ENCODE measurements around the gene KAT5. TPM values are rescaled to one million over a fixed set of nuclear protein-coding genes. Genes with fewer than 3 reads are reported as not detected.

KAT5 gene
- total and polyA plus RNA-seq, 2 of the 13 experiments (the other 11 are each of a cell fraction or from before 2014, with no cell fraction given) = 35.2 to 48.3 TPM

DNA sequence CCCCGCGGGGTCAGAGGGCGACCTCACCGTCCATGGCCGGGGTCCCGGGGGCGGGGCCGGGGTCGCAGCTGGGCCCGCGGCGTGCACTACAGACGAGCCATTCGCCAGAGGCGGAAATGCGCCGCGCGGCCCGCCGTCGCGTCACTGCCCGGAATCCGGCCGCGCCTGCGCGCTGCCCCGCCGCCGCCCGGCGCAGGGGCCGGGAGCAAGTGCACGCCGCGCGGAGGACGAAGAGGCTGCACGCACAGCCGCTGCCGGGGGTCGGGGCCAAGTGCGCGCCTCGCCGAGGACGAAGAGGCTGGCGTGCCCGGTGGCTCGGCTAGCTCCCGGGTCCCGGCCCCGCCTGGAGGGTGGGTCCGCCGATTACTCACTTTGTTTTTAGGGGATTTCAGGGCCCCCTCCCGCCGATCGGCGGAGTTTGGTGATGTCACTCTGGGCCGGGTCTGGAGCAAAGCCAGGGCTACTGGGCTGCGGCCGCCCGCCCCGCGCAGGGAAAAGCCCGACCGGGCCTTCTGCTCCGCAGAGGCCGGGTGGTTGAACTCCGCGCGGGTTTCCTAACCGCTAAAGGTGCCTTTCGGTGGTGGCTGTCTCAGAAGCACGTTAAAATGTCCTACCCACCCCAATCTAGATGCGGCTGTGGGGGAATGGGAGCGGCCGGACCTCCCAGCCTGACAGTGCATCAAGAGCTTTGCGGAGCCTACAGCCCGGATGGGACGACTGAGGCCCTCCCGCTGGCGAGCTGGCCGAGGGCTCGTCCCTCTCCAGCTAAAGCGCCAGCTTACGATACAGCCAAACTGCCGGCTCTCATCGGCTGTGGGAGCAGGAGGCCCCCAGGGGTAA is 49.0 kb upstream of the KAT5 start, which contains the start of gene RELA (continued):
- TF ChIP-seq MXD4 (CRISPR knock-in tag; IDR thresholded peaks at IDR 0.05) (no peak; the same call in 1 of the 2 replicates), GABPA (IDR thresholded peaks at IDR 0.05; ENCODE audit: low read depth, low read length) (peak; percentile 69), GABPA (CRISPR knock-in tag; IDR thresholded peaks at IDR 0.05; ENCODE audit: low read depth) (peak; percentile 28; the same call in 1 of the 2 replicates), ZNF878 (CRISPR knock-in tag; IDR thresholded peaks at IDR 0.05) (no peak), ZNF503 (CRISPR knock-in tag; IDR thresholded peaks at IDR 0.05) (no peak)

DNA sequence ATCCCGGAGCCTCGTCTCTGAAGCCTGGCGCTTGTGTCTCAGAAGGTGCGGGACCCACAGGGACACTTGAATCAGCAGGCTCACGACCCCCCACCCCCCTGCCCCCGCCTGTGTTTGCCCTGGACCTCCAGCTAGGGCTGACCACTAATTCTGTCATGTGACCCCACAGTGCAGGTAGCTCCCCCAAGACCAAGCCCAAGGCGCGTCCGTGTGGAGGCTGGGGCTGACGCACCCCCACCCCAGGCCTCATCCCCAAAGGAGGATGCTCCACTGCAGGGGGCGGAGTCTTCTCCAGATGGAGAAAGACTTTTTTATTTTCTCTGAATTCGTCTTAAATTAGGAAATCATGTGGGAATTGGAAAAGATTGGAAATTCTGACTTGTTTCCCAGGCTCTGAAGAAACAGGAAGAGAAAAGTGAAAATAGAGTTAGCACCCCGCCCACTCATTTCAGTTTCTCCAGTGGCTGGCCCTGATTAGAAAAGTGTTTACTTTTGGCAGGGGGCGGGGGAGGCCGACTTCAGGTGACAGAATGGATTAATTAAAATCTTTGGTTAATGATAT is 48.3 kb upstream of the KAT5 start:
- Histone ChIP-seq H3K79me2 (ENCODE audit: insufficient read depth, low read length) (peaks cover 14% of the 10 kb centered on the region), H3K4me3 (replicated peaks in 1 of 3; ENCODE audit: insufficient read depth in 1 of 3, low read depth in 2 of 3, low read length in 3 of 3) (peak overlapping the region; percentile 71 to 94 (median 81)), H4K20me1 (ENCODE audit: insufficient read depth, low read length) (peaks cover 4% of the 10 kb centered on the region; the same call in 1 of the 2 replicates), H3K9ac (ENCODE audit: insufficient read depth, low read depth, low read length) (peak overlapping the region; percentile 91), H3K27ac (ENCODE audit: extremely low read length, insufficient read depth, low read length) (peak overlapping the region; percentile 86), H3K4me2 (ENCODE audit: low read depth, low read length) (peak overlapping the region; percentile 87), H3K27me3 (ENCODE audit: control insufficient read depth in 1 of 2, insufficient read depth in 2 of 2, low read length in 2 of 2) (no peaks in the 10 kb centered on the region; a peak in 1 of 5 replicates), H2AFZ (ENCODE audit: low read length) (no peak overlapping the region), H3K9me3 (ENCODE audit: low read length) (no peaks in the 10 kb centered on the region), H3K36me3 (replicated peaks in 1 of 2; ENCODE audit: control insufficient read depth in 1 of 2, insufficient read depth in 2 of 2, low read length in 2 of 2) (peaks cover 13 to 17% of the 10 kb centered on the region in 2 experiments), H3K4me1 (ENCODE audit: insufficient read depth, low read length) (peaks cover 10% of the 10 kb centered on the region)
- 5% methylated on average over 9 of the region's 15 CpGs for WGBS (ENCODE audit: low lambda C conversion rate)
- CTCF ChIA-PET (ENCODE audit: low intra/inter-chr PET ratio, low total read pairs) = no interaction called here
- FAIRE-seq = no peak
- POLR2A ChIA-PET = interaction anchor here (1.0 to 3.6 kb wide), 14 partner anchors 9 to 224 kb away, joined by 3 to 57 read pairs (median 4); partner anchors contain the start of genes CFL1, FIBP, KAT5 and MUS81
- in situ Hi-C loops (cut with HindIII; ENCODE audit: extremely low pct_ligation_motif_present, low pct_unique_long_range_greater_than_20kb) (no loop called here), intact Hi-C loops (cut with micrococcal nuclease; ENCODE audit: unreplicated experiment) (no loop called here)
- BruUV-seq (replicated peaks) = no TSS peak
- DNase-seq (ENCODE audit: low spot score) = no peak
- ATAC-seq = peak; percentile 17
- TF ChIP-seq PBX3 (CRISPR knock-in tag; IDR thresholded peaks at IDR 0.05; ENCODE audit: borderline replicate concordance) (no peak), ZNF776 (CRISPR knock-in tag; IDR thresholded peaks at IDR 0.05) (no peak), PATZ1 (CRISPR knock-in tag; IDR thresholded peaks at IDR 0.05) (peak; percentile 45; the same call in 1 of the 2 replicates), PCBP1 (IDR thresholded peaks at IDR 0.05; ENCODE audit: borderline replicate concordance, low read depth, low read length) (no peak), TEF (CRISPR knock-in tag; IDR thresholded peaks at IDR 0.05) (0 out of 2 replicates have a peak, but pooled peaks have one; percentile 27), ZNF660 (CRISPR knock-in tag; IDR thresholded peaks at IDR 0.05; ENCODE audit: borderline replicate concordance, low read depth) (no peak), ZFP62 (CRISPR knock-in tag; IDR thresholded peaks at IDR 0.05) (no peak), ZNF850 (CRISPR knock-in tag; conservative IDR thresholded peaks at IDR 0.05) (0 out of 2 replicates have a peak, but pooled peaks have one; percentile 5), SALL2 (CRISPR knock-in tag; IDR thresholded peaks at IDR 0.05) (no peak), HCFC1 (IDR thresholded peaks at IDR 0.05; ENCODE audit: low read depth, low read length) (no peak), IRX3 (CRISPR knock-in tag; IDR thresholded peaks at IDR 0.05; ENCODE audit: borderline replicate concordance, low read depth) (no peak)
